Left cardiac atrium (tissue), 4 donors: ENCODE data around the gene CAB39. TPM values are rescaled to one million over a fixed set of nuclear protein-coding genes. Genes with fewer than 3 reads are reported as not detected.

Experiments
- ATAC-seq, 2 donors: fragments of 200-7000 bp; cut with Tn5 transposase; one replicate each; pipeline ENCODE4 v1.9.1; 2020; ENCODE audit warnings: mild to moderate bottlenecking in 2 of 2, moderate library complexity in 2 of 2
- DNase-seq: peaks from one replicate; pipeline ENCODE4 v3.0.0-alpha.2; 2020
- intact Hi-C, 2 donors: fragments of 100-400 bp; cut with DNase I; formaldehyde crosslinking; loops; one replicate each; pipeline versions ENCODE4 v1.14.1 to v1.15.1; 2022 to 2023
- total RNA-seq, 2 donors: library from RNA; stranded (reverse); fragmentation: NEBNext Ultra II Directional; extraction: Animal tissue kit (Norgen Biotek cat#: 25700); gene quantifications; one replicate each; pipeline ENCODE4 v1.2.1, GENCODE V29; 2021
- donor health status: DM: no; HTN: yes; CAD: no.
- donor health status: DM: no; HTN: yes; CAD: no; lungs with severe emphysema.
- donor health status: DM: yes; HTN: yes; CAD: no.
- donor health status: Dilated cardiomyopathy.

The CAB39 gene
- total RNA-seq, 2 donors from 2014 or later: 85.5 to 87.8 TPM

GRCh38 chr2:230772156-230772555 is 59.5 kb downstream of the CAB39 start:
- ATAC-seq: no peak
- intact Hi-C loops: no loop called here
- DNase-seq: no peak

GRCh38 chr2:230773039-230773773 is 60.6 kb downstream of the CAB39 start:
- intact Hi-C loops: no loop called here
- DNase-seq (no peak), ATAC-seq (no peak)

GRCh38 chr2:230774348-230774951 is 61.8 kb downstream of the CAB39 start:
- ATAC-seq (peak; percentile 70 to 93), DNase-seq (no peak)

GRCh38 chr2:230775737-230776136 is 63.1 kb downstream of the CAB39 start:
- no peak for ATAC-seq
- DNase-seq: no peak
- intact Hi-C loops: no loop called here

More at GRCh38 chr2:230774348-230774951, 61.8 kb downstream of the CAB39 start:
- intact Hi-C loops: no loop called here

- DNase-seq (no peak), ATAC-seq (no peak)
- intact Hi-C loops: no loop called here
These were observed 65.1 kb downstream of the CAB39 start for GRCh38 chr2:230777721-230778120.

- intact Hi-C loops: no loop called here
- ATAC-seq: no peak
- no peak for DNase-seq
These were observed 65.9 kb downstream of the CAB39 start for GRCh38 chr2:230778350-230779063.

GRCh38 chr2:230779126-230779525 is 66.5 kb downstream of the CAB39 start:
- DNase-seq (no peak), ATAC-seq (no peak)
- intact Hi-C loops: no loop called here

GRCh38 chr2:230779607-230780006 is 67.0 kb downstream of the CAB39 start:
- intact Hi-C loops: no loop called here
- no peak for DNase-seq
- no peak for ATAC-seq

- ATAC-seq: peak; percentile 72 to 77
- intact Hi-C loops: no loop called here
These were observed 68.6 kb downstream of the CAB39 start for GRCh38 chr2:230781130-230781797.

GRCh38 chr2:230783101-230783500 is 70.5 kb downstream of the CAB39 start:
- ATAC-seq (no peak), DNase-seq (no peak)
- intact Hi-C loops: no loop called here

More at GRCh38 chr2:230781130-230781797, 68.6 kb downstream of the CAB39 start:
- DNase-seq: no peak

GRCh38 chr2:230784795-230785194 is 72.2 kb downstream of the CAB39 start:
- intact Hi-C loops: no loop called here
- DNase-seq: no peak
- peak in 1 of 2 donors; percentile 35 for ATAC-seq

- no peak for ATAC-seq
- intact Hi-C loops: no loop called here
- DNase-seq: no peak
These were observed 72.7 kb downstream of the CAB39 start for GRCh38 chr2:230785346-230785745.

- intact Hi-C loops: no loop called here
These were observed 74.5 kb downstream of the CAB39 start for GRCh38 chr2:230787101-230787500.

GRCh38 chr2:230788554-230789175 is 76.0 kb downstream of the CAB39 start:
- intact Hi-C loops: no loop called here
- DNase-seq: no peak
- ATAC-seq: no peak

More at GRCh38 chr2:230787101-230787500, 74.5 kb downstream of the CAB39 start:
- DNase-seq (no peak), ATAC-seq (no peak)

GRCh38 chr2:230790981-230791380 is 78.3 kb downstream of the CAB39 start:
- DNase-seq (no peak), ATAC-seq (no peak)
- intact Hi-C loops: loop anchor here in 1 of 2 donors (5.0 kb wide), 1 partner anchor 799 kb away; no protein-coding TSS in a partner anchor

- intact Hi-C loops: loop anchor here in 1 of 2 donors (5.0 kb wide), 1 partner anchor 801 kb away; no protein-coding TSS in a partner anchor
- DNase-seq: peak; percentile 64
- peak; percentile 85 to 93 for ATAC-seq
These were observed 81.1 kb downstream of the CAB39 start for GRCh38 chr2:230793572-230794359.

- intact Hi-C loops: loop anchor here in 1 of 2 donors (5.0 kb wide), 1 partner anchor 802 kb away; no protein-coding TSS in a partner anchor
- ATAC-seq: no peak
- DNase-seq: no peak
These were observed 81.9 kb downstream of the CAB39 start for GRCh38 chr2:230794497-230794896.

GRCh38 chr2:230795856-230796255 is 83.2 kb downstream of the CAB39 start:
- intact Hi-C loops: loop anchor here (5.0 kb wide), 2 partner anchors 79 to 84 kb away; partner anchors contain the start of gene CAB39 (in 1 of the 2)
- DNase-seq: peak; percentile 44
- peak; percentile 16 to 58 for ATAC-seq
